Large intestine (tissue), 3 donors: ENCODE results near the gene KBTBD4. TPM values are rescaled to one million over a fixed set of nuclear protein-coding genes. Genes with fewer than 3 reads are reported as not detected.

Experiments
- DNase-seq, 2 donors: peaks; one replicate each; pipeline versions ENCODE4 v3.0.0 to v3.0.0-alpha.2; 2013
- H3K27ac ChIP-seq: one replicate; pipeline ENCODE4 v1.5.1; 2013; ENCODE audit warnings: low read length
- H3K27me3 ChIP-seq: 2 replicates; pipeline ENCODE4 v1.6.1; 2013; ENCODE audit warnings: low read length; ENCODE audit not compliant: control insufficient read depth, insufficient read depth
- H3K36me3 ChIP-seq: 2 replicates; pipeline ENCODE4 v1.6.1; 2013; ENCODE audit warnings: low read length; ENCODE audit not compliant: control insufficient read depth, insufficient read depth
- H3K4me1 ChIP-seq: one replicate; pipeline ENCODE4 v1.6.1; 2013; ENCODE audit warnings: low read length; ENCODE audit not compliant: control insufficient read depth, insufficient read depth
- H3K4me3 ChIP-seq: one replicate; pipeline ENCODE4 v1.5.1; 2013; ENCODE audit warnings: low read length
- H3K9me3 ChIP-seq: one replicate; pipeline ENCODE4 v1.6.1; 2013; ENCODE audit warnings: mild to moderate bottlenecking, low read depth, low read length, moderate library complexity; ENCODE audit not compliant: control insufficient read depth
- WGBS: methylation state at CpG from one replicate; pipeline ENCODE4 v1.1.5; 2013; ENCODE audit warnings: low lambda C conversion rate; ENCODE audit not compliant: insufficient coverage; 5-methylcytosine and 5-hydroxymethylcytosine counted together
- polyA plus RNA-seq: library from polyadenylated mRNA; unstranded; fragments of 120-200 nt; gene quantifications from one replicate; pipeline ENCODE4 v1.2.1, GENCODE V29; 2013

The KBTBD4 gene
- polyA plus RNA-seq, 1 donor, result 13.9 TPM

- Histone ChIP-seq H3K36me3 (peaks cover 13% of the 10 kb centered on the region), H3K4me3 (no peak overlapping the region), H3K4me1 (no peaks in the 10 kb centered on the region), H3K27ac (no peak overlapping the region), H3K9me3 (no peaks in the 10 kb centered on the region), H3K27me3 (no peaks in the 10 kb centered on the region)
- no CpG with 5 or more reads among the region's 7 CpGs for WGBS
- no peak for DNase-seq
These were observed 28.6 kb upstream of the KBTBD4 start for GRCh38 chr11:47607380-47607779.

- H3K27me3 ChIP-seq, result no peaks in the 10 kb centered on the region
- no peak for DNase-seq
- H3K9me3 ChIP-seq, result no peaks in the 10 kb centered on the region
- no peak overlapping the region for H3K4me3 ChIP-seq
- peaks cover 13% of the 10 kb centered on the region for H3K36me3 ChIP-seq
- no peaks in the 10 kb centered on the region for H3K4me1 ChIP-seq
- H3K27ac ChIP-seq, result no peak overlapping the region
- no CpG with 5 or more reads among the region's 5 CpGs for WGBS
These were observed 28.0 kb upstream of the KBTBD4 start for GRCh38 chr11:47606731-47607130.

- Histone ChIP-seq H3K4me3 (no peak overlapping the region), H3K36me3 (peaks cover 9% of the 10 kb centered on the region), H3K9me3 (no peaks in the 10 kb centered on the region), H3K4me1 (no peaks in the 10 kb centered on the region), H3K27me3 (no peaks in the 10 kb centered on the region), H3K27ac (no peak overlapping the region)
- WGBS, result no CpG with 5 or more reads among the region's 3 CpGs
- no peak for DNase-seq
These were observed 27.2 kb upstream of the KBTBD4 start for GRCh38 chr11:47605921-47606320.

- no peak for DNase-seq
- H3K27me3 ChIP-seq, result no peaks in the 10 kb centered on the region
- WGBS, result 100% methylated on average over 1 of the region's 4 CpGs
- peaks cover 3% of the 10 kb centered on the region for H3K36me3 ChIP-seq
- no peaks in the 10 kb centered on the region for H3K4me1 ChIP-seq
- no peaks in the 10 kb centered on the region for H3K9me3 ChIP-seq
- no peak overlapping the region for H3K27ac ChIP-seq
- no peak overlapping the region for H3K4me3 ChIP-seq
These were observed 24.5 kb upstream of the KBTBD4 start for GRCh38 chr11:47603295-47603694.

GRCh38 chr11:47599902-47600301 lies 21.1 kb upstream of the KBTBD4 start:
- Histone ChIP-seq H3K27me3 (peaks cover 13% of the 10 kb centered on the region), H3K27ac (no peak overlapping the region), H3K36me3 (no peaks in the 10 kb centered on the region), H3K4me3 (no peak overlapping the region), H3K4me1 (no peaks in the 10 kb centered on the region), H3K9me3 (no peaks in the 10 kb centered on the region)
- no peak for DNase-seq
- WGBS, result no CpG with 5 or more reads among the region's 4 CpGs

GRCh38 chr11:47595967-47596366 lies 17.2 kb upstream of the KBTBD4 start:
- H3K9me3 ChIP-seq, result peaks cover 3% of the 10 kb centered on the region
- WGBS, result no CpG with 5 or more reads among the region's 1 CpG
- peaks cover 4% of the 10 kb centered on the region for H3K4me1 ChIP-seq
- no peak for DNase-seq
- peaks cover 47% of the 10 kb centered on the region for H3K27me3 ChIP-seq
- no peak overlapping the region for H3K27ac ChIP-seq
- no peaks in the 10 kb centered on the region for H3K36me3 ChIP-seq
- H3K4me3 ChIP-seq, result no peak overlapping the region

- no peak for DNase-seq
- peaks cover 4% of the 10 kb centered on the region for H3K4me1 ChIP-seq
- WGBS, result no CpG with 5 or more reads among the region's 7 CpGs
- no peak overlapping the region for H3K27ac ChIP-seq
- peaks cover 51% of the 10 kb centered on the region for H3K27me3 ChIP-seq
- peaks cover 8% of the 10 kb centered on the region for H3K9me3 ChIP-seq
- no peak overlapping the region for H3K4me3 ChIP-seq
- H3K36me3 ChIP-seq, result no peaks in the 10 kb centered on the region
These were observed 16.3 kb upstream of the KBTBD4 start for GRCh38 chr11:47595029-47595428.

GRCh38 chr11:47593934-47594855 lies 15.4 kb upstream of the KBTBD4 start, which contains the start of gene C1QTNF4:
C1QTNF4 (minus strand) TSS chr11:47594411; CDS start chr11:47590810, 3,601 bp downstream.
- peaks cover 51% of the 10 kb centered on the region for H3K27me3 ChIP-seq
- no peak for DNase-seq
- H3K4me1 ChIP-seq, result peaks cover 6% of the 10 kb centered on the region
- no peak within 1 kb of the TSS for H3K27ac ChIP-seq
- WGBS, result no CpG with 5 or more reads among the region's 48 CpGs
- no peaks in the 10 kb centered on the region for H3K36me3 ChIP-seq
- peak within 1 kb of the TSS; percentile 18 for H3K4me3 ChIP-seq
- peaks cover 8% of the 10 kb centered on the region for H3K9me3 ChIP-seq

- Histone ChIP-seq H3K9me3 (peaks cover 8% of the 10 kb centered on the region), H3K4me3 (peak overlapping the region; percentile 18), H3K27ac (no peak overlapping the region), H3K36me3 (no peaks in the 10 kb centered on the region), H3K4me1 (peaks cover 6% of the 10 kb centered on the region), H3K27me3 (peaks cover 51% of the 10 kb centered on the region)
- no CpG with 5 or more reads among the region's 6 CpGs for WGBS
- no peak for DNase-seq
These were observed 14.7 kb upstream of the KBTBD4 start for GRCh38 chr11:47593492-47593933.

- Histone ChIP-seq H3K36me3 (no peaks in the 10 kb centered on the region), H3K27me3 (peaks cover 51% of the 10 kb centered on the region), H3K4me1 (peaks cover 10% of the 10 kb centered on the region), H3K9me3 (peaks cover 8% of the 10 kb centered on the region), H3K4me3 (no peak overlapping the region), H3K27ac (no peak overlapping the region)
- no peak for DNase-seq
- WGBS, result no CpG with 5 or more reads among the region's 2 CpGs
These were observed 14.2 kb upstream of the KBTBD4 start for GRCh38 chr11:47592970-47593369.
